ENCODE results near the gene VSTM4.

DNA sequence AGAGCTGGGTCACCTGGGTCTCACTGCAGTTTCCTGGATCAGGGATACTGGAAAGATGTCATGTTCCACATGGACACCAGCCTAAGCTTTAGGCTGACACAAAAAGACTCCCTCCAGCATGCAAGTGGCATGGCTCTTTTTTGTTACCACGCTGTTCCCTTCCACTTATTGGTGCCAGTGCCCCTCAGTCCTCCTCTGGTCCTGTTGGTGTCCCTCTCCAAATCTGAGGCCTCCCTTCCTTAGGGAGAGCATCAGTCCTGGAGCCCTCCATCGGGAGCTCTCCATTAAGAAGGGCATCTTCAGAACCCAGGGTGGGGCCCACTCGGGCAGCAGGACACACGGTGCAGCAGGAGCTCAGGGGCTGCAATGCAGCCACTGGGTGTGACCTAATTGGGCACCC, 99.6 kb downstream of the VSTM4 start:
- no peak for TF ChIP-seq POLR2A (IDR thresholded peaks at IDR 0.05; ENCODE audit: low read length)
- no peak for TF ChIP-seq GATA1 (IDR thresholded peaks at IDR 0.05; ENCODE audit: low read depth, low read length)

Data from erythroblast (primary cell).